GM18907 (cell line): ENCODE data around the gene FNDC3B.
"Not testable (repeated sequence)": the region's sequence is repeated elsewhere in the genome, so short reads cannot be mapped to it uniquely, and the experiment has no call there.

Source experiments
- ATAC-seq: cut with Tn5 transposase; IDR thresholded peaks from one replicate; pipeline ENCODE4 v1.9.1; 2021; ENCODE audit warnings: mild to moderate bottlenecking, moderate library complexity; ENCODE audit not compliant: unreplicated experiment

Gene FNDC3B

DNA sequence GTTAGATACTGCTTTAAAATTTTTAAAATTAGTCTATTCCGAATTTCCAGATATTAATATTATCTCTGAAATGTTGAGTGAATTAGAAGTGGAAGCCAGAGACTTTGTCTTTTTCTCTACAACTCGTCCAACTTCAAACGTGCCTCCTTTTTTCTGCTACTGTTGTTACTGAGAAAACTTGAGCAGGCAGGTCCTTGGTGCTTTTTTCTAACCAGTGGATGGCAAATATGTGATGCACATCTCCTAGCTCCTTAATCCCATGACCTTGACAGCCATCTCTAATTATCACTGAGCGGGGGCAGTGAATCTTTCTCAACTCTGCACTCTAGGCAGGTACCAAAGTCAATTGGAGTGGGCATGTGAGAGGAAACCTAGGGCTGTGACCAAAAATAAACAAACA lies 50.7 kb downstream of the FNDC3B start:
- ATAC-seq = no peak

DNA sequence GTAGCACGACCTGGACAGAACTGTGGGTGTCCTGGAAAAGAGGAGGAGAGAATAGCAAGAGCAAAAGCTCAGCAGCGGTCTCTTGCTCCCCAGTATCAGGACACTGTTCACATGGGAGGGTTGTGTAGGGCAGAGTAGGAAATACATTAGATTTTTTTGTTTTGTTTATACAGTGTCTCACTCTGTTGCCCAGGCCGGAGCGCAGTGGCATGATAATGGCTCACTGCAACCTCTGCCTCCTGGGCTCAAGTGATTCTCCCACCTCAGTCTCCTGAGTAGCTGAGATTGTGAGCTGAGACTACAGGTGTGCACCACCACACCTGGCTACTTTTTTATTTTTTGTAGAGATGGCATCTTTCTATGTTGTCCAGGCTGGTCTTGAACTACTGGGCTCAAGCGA lies 53.3 kb downstream of the FNDC3B start:
- no peak for ATAC-seq

DNA sequence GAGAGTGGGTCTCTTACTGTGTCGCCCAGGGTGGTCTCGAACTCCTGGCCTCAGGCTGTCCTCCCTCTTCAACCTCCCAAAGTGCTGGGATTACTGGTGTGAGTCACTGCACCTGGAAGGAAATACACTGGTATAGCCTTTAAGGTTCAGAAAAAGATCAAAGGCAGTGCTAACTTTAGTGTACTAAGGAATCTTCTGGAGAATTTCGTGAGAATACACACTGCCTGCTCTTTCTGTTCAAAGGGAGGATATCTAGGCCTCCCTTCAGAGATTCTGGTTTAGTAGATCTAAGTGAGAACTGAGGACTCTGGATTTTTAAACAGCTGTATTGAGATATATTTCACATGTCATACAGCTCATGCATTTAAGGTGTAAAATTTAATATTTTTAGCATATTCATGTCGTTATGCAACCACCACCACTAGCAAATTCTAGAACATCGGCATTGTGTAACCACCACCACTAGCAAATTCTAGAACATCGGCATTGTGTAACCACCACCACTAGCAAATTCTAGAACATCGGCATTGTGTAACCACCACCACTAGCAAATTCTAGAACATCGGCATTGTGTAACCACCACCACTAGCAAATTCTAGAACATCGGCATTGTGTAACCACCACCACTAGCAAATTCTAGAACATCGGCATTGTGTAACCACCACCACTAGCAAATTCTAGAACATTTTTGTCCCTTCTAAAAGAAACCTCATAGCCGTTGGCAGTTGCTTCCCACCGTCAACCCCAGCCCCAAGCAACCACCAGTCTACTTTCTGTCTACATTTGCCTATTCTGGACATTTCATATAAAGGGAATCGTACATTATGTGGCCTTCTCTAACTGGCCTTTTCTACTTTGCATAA lies 54.4 kb downstream of the FNDC3B start:
- ATAC-seq = not testable (repeated sequence)

DNA sequence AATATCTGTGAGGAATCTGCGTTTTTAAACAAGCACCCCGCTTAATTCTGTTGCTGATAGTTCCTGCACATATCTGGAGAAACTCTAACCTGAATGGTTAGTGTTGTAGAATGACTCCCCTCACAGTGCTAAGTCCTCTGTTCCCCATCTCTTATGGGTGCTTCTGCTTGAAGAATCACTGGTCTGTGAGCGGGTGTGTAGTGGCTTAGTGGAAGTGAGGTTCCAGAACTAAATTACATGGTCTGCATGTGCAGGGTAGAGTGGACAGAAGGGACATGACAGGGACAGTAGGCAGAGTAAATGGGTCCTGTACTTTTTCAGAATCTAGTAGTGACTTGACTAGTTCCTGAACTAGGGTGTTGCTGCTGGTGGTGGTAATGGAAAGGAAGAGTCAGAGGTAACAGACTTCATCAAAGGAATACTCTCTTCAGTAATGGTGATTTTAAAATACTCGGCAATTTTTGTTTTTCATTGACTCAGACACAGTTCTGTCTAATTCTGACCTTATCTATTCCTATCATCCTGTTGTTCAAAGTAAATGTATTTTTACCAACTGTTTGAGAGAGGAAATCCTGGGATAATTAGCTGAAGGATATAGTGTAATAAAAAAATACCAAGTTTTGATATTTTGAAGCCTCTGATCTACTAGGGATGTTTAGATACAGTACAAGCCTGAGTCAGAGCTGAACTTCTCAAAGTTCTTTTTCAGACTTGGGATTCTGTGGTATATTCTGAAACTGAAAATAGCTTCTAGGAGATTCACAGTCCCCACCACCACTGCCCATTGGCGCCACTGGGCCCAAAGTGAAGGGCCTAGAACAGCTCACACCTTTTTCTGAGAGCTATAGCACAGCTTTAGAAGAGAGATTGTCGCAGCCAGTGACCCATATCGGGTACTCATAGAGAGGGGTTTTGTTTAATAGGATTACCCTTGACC lies 55.5 kb downstream of the FNDC3B start:
- peak; percentile 92 for ATAC-seq

DNA sequence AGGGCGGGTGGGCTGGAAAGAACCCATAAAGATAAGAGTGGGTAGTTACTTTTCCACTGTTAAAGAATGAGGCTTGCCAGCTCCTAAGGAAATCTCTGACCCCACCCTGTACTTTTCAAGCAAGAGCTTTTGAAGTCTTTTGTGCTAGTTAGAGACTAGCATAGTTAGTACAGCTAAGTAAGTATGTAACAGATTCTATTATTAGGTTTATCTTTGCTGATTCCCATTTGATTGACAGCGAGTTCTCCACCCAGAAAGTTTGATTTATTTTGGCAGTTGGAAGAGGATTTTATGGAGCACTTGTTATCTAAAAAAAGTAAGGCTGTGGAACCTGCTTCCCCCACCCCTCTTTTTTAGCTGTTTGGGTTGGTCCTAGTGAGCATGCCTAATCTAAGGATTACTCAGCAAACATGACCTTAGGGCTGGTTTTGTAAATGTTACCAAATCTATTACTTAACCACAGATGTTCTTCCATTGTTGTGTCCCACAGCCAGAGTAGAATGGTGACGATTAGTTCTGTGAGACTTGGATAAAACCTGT lies 57.6 kb downstream of the FNDC3B start:
- ATAC-seq = no peak

DNA sequence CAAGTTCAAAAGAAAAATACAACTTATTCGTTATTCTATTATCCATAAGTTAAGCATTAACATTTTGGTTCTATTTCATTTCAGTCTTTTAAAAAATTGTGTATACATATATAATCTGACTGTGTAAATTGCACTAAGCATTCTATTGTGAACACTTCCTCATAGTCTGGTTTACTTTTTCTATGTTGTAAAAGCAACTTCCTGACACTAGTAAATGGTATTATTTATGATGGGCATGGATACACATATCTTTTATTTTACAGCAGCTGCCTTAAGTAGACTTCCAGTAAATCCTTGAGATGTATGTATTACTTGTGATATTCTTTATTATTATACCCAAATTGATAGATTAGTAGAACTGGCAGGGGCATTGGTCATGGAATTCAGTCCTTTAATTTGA lies 58.2 kb downstream of the FNDC3B start:
- no peak for ATAC-seq

DNA sequence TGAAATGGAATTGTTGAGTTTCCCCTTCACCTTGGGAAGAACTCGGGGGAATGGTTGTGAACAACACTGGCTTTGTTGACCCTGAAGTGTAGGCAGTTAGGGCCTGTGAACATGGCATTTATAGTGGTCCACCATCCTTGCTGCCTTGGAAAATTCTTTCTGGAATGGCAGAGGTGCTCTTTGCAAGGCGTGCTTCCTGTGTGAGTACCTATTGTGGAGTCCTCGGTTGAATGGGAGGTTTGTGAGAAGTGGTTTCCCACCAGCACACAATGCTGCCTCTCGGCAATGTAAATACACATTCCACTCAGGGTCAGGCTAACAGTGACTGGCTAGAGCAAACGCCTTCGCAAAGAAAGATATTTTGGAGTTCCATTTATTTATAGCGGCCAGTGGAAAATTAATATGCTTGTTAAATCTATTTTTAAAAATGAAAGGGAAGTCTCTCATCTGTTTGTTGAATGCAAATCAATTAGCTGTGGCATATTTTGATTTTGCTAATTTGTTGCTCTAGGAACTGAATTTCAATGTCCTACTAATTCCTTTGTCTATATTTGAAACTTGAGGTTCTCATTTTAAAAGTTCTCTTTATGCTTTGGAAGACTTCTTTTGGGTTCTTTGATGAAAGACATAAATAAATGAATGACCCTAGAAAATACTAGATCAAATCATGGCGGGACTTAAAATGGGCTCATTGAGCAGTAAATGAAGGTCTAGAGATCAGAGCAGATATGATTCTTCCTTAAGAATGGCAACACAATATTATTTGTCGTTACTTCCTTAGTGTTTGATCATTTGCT lies 59.5 kb downstream of the FNDC3B start:
- ATAC-seq = no peak

DNA sequence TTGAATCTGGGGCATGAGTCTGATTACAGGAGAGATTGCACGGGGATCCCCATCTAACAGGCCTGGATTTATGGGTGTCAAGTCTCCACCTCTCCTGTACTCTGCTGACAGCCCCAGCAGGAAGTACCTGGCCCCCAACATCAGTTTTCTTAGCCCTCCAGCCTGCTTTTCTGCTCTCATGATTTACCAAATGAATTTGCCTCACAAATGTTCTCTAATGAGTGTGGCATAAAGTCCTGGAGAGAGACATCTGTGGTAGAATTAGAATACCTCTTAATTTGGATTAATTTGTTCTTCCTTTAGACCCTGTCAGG lies 60.1 kb downstream of the FNDC3B start:
- ATAC-seq = no peak

DNA sequence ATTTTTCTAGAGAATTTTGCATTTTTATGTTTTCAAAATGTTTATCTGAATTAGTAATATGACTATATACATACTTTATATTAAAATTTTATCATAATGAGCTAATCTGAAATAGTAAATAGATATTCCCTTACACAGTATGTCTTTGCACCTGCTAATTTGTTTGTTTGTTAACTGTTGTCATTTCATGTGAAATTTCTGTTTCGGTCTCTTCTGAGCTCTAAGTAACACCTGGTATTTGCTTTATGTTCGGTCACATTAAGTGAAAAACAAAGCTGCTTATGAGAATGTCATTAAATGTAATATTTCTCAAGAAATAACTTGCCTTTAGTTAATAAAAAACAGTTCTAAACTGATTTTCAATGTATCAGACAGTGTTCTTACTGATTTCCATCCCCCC lies 61.1 kb downstream of the FNDC3B start:
- ATAC-seq = no peak

DNA sequence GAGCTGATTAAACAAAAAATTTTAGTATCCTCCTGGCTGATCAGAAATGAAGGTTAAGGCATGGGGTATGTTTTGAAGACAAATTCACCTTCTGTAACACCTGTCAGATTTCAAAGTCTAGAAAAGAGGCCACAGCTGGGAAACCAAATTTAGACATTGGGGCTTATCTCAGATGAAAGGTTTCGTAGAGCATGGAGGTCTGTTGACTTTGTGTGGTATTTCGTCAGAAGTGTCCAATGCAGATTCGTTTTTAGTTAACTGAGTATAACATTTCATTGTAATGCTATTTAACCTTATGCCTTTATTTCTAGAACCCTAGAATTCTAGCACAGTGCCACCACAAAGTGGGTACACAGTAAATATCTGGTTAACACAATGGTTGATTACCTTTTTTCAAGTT lies 61.7 kb downstream of the FNDC3B start:
- ATAC-seq = peak; percentile 43

DNA sequence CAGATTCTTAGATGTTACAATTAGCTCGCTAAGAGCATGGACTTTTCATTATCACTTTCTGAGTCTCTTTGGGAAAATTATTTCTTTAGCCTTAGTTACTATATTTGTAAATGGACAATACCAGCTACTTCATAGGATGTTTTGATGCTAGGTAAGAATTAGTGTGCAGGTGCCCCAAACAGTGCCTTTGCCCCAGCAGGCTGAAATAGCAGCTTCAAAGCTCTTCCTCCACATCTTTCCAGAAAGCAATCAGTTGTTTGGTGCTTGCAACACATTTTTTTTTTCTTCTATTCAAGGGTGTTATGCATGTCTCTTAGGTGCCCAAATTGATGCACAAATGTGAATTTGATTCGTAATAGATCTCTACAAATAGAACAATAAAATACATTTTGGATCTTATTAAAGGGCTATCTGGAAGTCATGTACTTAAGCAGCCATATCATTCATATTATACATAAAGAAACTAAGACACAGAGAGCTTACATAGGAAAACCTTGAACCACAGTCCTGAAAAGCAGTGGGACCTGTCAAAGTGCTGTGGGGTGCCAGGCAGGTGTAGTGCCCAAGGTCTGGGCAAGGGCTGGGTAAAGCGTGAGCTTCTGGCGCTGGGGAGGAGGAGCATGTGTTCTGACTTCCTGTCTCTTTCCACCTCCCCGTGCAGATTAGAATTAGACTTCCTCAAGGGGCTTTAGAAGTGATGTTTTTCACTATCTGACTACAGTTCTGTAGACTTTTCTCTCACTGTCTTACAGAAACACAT lies 62.9 kb downstream of the FNDC3B start:
- peak; percentile 42 for ATAC-seq

DNA sequence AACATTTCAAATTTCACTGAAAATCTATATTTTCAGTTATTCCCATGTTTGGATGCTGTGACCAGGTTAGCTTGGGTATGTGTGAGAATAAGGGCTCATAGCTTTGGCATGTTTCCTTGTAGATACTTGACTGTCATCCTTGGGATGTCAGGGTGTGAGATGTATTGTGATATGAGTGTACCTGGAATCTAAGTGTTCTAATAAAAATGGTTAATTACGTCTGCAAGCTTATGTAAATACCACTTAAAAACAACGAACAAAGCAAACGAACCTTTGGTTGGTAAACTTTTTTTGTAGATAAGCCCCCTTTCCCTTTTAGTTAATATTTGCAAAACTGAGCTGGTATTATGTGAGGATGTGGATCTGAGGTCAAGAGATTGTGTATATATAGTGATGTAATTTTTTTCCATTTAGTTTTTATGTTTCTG lies 63.5 kb downstream of the FNDC3B start:
- no peak for ATAC-seq

DNA sequence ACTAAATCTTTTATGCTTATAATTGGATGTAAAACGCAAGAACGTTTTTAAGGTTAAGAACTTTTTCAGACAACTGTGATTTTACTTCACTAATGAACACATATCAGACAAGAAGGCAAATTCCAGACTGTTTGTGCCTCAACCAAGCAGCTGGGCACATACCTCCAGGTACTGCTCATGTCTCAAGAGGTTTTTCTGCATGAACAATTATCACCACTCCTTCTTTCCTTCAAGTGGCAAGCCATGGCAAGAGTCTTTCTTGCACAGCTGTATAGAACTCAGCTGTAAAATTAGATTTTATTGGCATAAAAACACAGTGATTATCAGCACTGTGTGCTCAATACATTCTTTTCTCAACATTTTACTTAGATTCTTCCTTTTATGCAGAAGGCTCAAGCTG lies 64.3 kb downstream of the FNDC3B start:
- no peak for ATAC-seq

DNA sequence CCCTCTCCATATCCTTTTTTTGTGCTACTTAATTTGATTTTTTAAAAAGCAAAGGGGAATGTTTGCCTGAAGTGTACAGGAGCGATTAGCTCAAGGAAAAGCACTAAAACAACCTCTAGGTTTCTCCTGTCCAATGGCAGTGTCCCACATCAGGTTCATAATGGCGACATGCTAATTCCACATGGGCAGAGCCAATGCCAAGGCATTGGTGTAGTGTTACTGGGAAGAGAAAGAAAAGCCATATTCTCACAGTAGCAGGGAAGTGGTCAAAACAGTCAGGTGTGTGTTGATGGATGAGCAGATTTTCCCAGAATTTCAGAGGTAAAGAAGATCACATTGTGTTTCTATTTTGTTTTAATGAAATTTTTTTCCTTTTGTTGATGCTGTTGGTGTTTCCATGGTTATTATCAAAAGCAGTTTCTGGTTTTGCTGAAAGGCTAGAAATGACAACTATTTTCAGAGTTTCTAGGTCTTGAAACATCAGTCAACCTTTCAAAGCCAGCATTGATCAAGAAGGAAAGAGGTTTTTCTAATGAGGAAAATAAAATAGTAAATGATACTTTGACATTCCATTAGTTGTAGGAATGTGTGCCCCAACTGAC lies 65.2 kb downstream of the FNDC3B start:
- ATAC-seq = no peak

DNA sequence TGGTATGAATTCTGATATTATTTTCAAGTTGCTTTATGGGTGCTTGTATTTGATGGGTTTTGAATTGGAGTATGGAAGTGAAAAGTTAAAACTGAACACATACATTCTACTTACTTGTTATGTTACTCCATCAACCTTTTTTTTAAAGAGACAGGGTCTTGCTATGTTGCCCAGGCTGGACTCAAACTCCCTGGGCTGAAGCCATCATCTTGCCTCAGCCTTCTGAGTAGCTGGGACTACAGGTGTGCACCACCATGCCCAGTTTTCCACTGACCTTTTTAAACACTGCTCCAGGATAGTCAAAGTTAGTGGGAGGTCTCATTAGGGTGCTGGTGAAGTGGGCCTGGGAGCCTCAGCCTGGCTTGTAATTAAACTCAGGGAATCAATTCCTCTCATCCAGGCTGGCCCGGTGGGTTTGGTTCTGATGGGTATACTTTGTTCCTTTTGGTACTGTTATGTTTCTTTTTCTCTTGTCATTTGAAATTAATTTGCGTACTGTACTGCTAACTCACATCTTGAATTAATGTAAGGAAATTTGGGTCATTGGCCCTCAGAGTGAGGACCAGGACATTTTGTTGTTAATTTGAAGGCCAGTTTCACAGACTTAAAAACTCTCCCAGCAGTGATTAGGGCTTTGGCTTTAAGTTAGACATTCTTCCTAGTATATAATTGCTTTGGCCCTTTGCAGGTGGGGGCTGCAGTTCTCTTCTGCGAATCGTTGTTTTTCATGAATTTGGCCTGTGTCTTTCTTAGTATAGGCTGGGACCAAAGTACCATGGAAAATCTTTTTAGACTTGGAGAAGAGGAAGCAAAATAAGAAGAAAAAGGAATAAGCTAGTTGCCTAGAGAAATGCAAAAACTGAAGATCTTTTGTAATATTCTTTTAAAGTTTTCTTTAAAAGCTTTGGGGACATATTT lies 66.9 kb downstream of the FNDC3B start:
- ATAC-seq = no peak

DNA sequence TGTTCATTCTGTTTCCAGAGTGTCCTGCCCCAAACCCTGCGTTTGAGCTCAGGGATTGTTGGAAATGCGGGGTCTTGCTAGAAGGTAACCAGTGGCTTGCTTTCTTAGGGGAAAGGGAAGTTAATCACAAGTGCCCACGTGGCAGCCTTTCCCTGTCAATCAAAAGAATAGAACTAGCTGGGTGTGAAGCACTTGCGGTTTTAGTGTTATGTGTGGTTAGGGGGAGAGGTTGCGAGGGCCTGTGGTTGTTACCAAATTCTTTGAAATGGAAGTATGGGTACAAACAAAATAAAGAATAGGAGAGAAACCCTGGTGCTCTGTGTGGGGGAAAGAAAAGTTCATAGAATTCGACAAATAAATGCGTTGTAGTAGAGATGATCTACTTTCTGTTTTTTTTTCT lies 67.6 kb downstream of the FNDC3B start:
- peak; percentile 54 for ATAC-seq

DNA sequence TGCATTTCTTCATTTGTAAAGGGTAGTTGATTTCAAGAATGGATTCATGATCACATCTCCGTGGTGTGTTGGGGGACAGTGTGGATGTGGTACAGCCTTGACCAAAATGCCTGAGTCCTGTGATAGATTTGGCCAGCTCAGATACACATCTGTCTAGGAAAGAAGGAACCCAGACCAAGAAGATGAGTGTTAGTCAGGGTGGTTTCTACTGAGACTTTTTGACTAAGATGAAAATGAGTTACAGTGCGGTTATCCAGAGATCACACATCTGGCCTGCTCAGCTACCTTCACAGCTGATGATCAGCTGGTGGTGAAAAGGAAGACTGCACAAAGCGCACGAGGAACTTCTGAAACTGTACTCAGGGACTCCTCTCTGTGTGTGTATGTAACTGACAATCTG lies 68.0 kb downstream of the FNDC3B start:
- peak; percentile 92 for ATAC-seq

DNA sequence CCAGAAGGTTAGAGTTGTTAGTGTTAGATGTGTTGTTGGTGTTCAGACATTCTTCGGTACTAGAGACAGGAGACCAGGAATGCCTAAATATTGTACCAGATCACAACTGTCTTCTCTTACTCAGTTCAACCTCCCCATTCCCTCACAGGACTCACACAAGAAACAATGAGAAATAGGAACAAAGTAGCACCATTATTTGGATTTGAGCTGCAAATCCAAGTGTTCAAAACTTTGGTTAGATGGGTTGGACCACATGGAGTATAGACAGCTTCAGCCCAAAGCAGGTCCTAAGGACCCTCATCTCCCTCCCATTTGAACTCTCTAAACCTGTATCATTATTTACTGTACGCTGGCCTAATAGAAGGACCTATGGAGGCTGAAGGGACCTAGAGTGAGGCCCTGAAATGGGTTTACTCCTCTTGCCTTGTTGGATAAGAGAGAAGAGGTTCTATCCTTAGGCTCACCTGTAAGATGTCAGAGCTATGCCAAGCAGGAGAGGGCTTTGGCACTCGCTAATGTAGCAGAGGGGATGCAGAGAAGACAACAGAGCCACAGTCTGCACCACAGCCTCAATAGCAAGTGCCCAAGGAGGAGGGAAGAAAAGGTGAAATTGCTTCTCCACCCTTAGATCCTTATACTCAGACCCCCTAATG lies 70.9 kb downstream of the FNDC3B start:
- no peak for ATAC-seq
